HCT116 (cell line): ENCODE results near the gene MYH14. TPM values are rescaled to one million over a fixed set of nuclear protein-coding genes. Genes with fewer than 3 reads are reported as not detected.

Experiments
- ATAC-seq: fragments of 200-7000 bp; cut with Tn5 transposase; 2 replicates; pipeline ENCODE4 v1.9.1; 2020; ENCODE audit warnings: mild to moderate bottlenecking, moderate library complexity
- BruUV-seq: library from RNA; stranded (reverse); fragments of 400-500 nt; replicated peaks from 2 replicates; lab custom pipeline; 2021; lab: Mats Ljungman, UMichigan
- CTCF ChIA-PET: fragments of 300-600 bp; sonication (Branson Sonifier 250); formaldehyde crosslinking; loops from one replicate; lab custom pipeline; 2021; ENCODE audit warnings: antibody characterized with exemption; lab: Charles Lee
- POLR2A ChIA-PET: fragments of 300-600, 350-600 bp; sonication (Branson Sonifier 250); formaldehyde crosslinking; loops from one replicate; lab custom pipeline; 2021; ENCODE audit warnings: antibody characterized with exemption; lab: Charles Lee
- RAD21 ChIA-PET, 2 experiments: fragments of 300-600 bp; sonication (Branson Sonifier 250); formaldehyde crosslinking; loops; one replicate each; lab custom pipeline; 2023; ENCODE audit warnings: low total read pairs in 2 of 2; ENCODE audit not compliant: uncharacterized antibody in 2 of 2, unreplicated experiment in 2 of 2, low non-redundant PET in 1 of 2; lab: Charles Lee
- DNase-seq: peaks from one replicate; pipeline ENCODE4 v3.0.0-alpha.2; 2010; ENCODE audit warnings: low read depth, low spot score
- H2AFZ ChIP-seq: fragments of 200-600 bp; shearing (Covaris generic), sonication (generic); 2 replicates; pipeline ENCODE4 v1.6.1; 2017; ENCODE audit warnings: low read depth, mixed run types, mixed read lengths, antibody characterized with exemption, low read length; ENCODE audit not compliant: poor library complexity, severe bottlenecking
- H3K27ac ChIP-seq: 2 replicates; pipeline ENCODE4 v1.5.1; 2012; ENCODE audit warnings: low read depth, low read length
- H3K27me3 ChIP-seq: fragments of 200-600 bp; sonication (generic); 2 replicates; pipeline ENCODE4 v1.6.1; 2016; ENCODE audit warnings: mixed run types, low read length, mixed read lengths; ENCODE audit not compliant: insufficient read depth
- H3K36me3 ChIP-seq, 2 experiments: fragments of 200-500 bp in 1 of 2; fragments of 200-600 bp in 1 of 2; sonication (Bioruptor generic) in 1 of 2; sonication (generic) in 1 of 2; 2 replicates each; pipeline versions ENCODE4 v1.5.1 to v1.6.1; 2014 to 2016; ENCODE audit warnings: low read length in 2 of 2, inconsistent platforms in 1 of 2, mixed read lengths in 1 of 2, mixed run types in 1 of 2; ENCODE audit not compliant: insufficient read depth in 2 of 2, control insufficient read depth in 1 of 2
- H3K4me1 ChIP-seq, 2 experiments: fragments of 200-600 bp in 1 of 2; sonication (generic) in 1 of 2; 2 replicates each; pipeline versions ENCODE4 v1.5.1 to v1.6.1; 2012 to 2017; ENCODE audit warnings: low read length in 2 of 2, inconsistent platforms in 1 of 2, mild to moderate bottlenecking in 1 of 2, mixed read lengths in 1 of 2, mixed run types in 1 of 2, moderate library complexity in 1 of 2; ENCODE audit not compliant: insufficient read depth in 2 of 2, control insufficient read depth in 1 of 2
- H3K4me2 ChIP-seq: fragments of 200-600 bp; sonication (generic); 2 replicates; pipeline ENCODE4 v1.6.1; 2017; ENCODE audit warnings: mixed run types, low read length, mixed read lengths
- H3K4me3 ChIP-seq, 2 experiments: fragments of 200-600 bp in 1 of 2; sonication (generic) in 1 of 2; replicated peaks in 1 of 2; 2 replicates each; pipeline ENCODE4 v1.5.1; 2011 to 2016; ENCODE audit warnings: low read length in 2 of 2, control low read depth in 1 of 2, low read depth in 1 of 2, mild to moderate bottlenecking in 1 of 2, mixed read lengths in 1 of 2, mixed run types in 1 of 2
- H3K79me2 ChIP-seq: fragments of 200-600 bp; sonication (generic); 2 replicates; pipeline ENCODE4 v1.6.1; 2017; ENCODE audit warnings: mild to moderate bottlenecking, mixed run types, low read length, moderate library complexity, mixed read lengths; ENCODE audit not compliant: insufficient read depth
- H3K9ac ChIP-seq: fragments of 200-600 bp; sonication (generic); 2 replicates; pipeline ENCODE4 v1.6.1; 2016; ENCODE audit warnings: low read length, mixed read lengths
- H3K9me2 ChIP-seq: fragments of 200-600 bp; sonication (generic), shearing (Covaris generic); 2 replicates; pipeline ENCODE4 v1.6.1; 2017; ENCODE audit warnings: mixed run types, mild to moderate bottlenecking, moderate library complexity; ENCODE audit not compliant: insufficient read depth
- H3K9me3 ChIP-seq, 2 experiments: fragments of 200-500 bp in 1 of 2; fragments of 200-600 bp in 1 of 2; sonication (Bioruptor generic) in 1 of 2; sonication (generic) in 1 of 2; 2 replicates each; pipeline ENCODE4 v1.6.1; 2014 to 2017; ENCODE audit warnings: low read length in 2 of 2, mixed read lengths in 2 of 2, inconsistent platforms in 1 of 2, low read depth in 1 of 2, mild to moderate bottlenecking in 1 of 2, mixed run types in 1 of 2, moderate library complexity in 1 of 2; ENCODE audit not compliant: control insufficient read depth in 1 of 2, insufficient read depth in 1 of 2
- H4K20me1 ChIP-seq: fragments of 200-600 bp; sonication (generic), shearing (Covaris generic); 2 replicates; pipeline ENCODE4 v1.6.1; 2017; ENCODE audit warnings: mixed run types, mild to moderate bottlenecking, moderate library complexity; ENCODE audit not compliant: insufficient read depth
- ATF3 ChIP-seq: IDR thresholded peaks from 2 replicates; pipeline ENCODE4 v1.6.1; 2012
- CBX3 ChIP-seq: IDR thresholded peaks from 2 replicates; pipeline ENCODE4 v1.6.1; 2012; ENCODE audit warnings: low read depth
- CEBPB ChIP-seq: IDR thresholded peaks from 2 replicates; pipeline ENCODE4 v1.6.1; 2012; ENCODE audit warnings: low read depth
- EGR1 ChIP-seq: IDR thresholded peaks from 2 replicates; pipeline ENCODE4 v1.6.1; 2012; ENCODE audit warnings: low read depth
- EZH2 ChIP-seq: fragments of 200-600 bp; sonication (generic); IDR thresholded peaks from 2 replicates; pipeline ENCODE4 v1.6.1; 2017; ENCODE audit warnings: antibody characterized with exemption, mixed run types
- FOSL1 ChIP-seq: IDR thresholded peaks from 2 replicates; pipeline ENCODE4 v1.6.1; 2012; ENCODE audit warnings: low read depth
- JUND ChIP-seq: IDR thresholded peaks from 2 replicates; pipeline ENCODE4 v1.6.1; 2012
- MAX ChIP-seq: IDR thresholded peaks from 2 replicates; pipeline ENCODE4 v1.6.1; 2012
- POLR2A ChIP-seq: IDR thresholded peaks from 2 replicates; pipeline ENCODE4 v1.7.0; 2011; ENCODE audit warnings: borderline replicate concordance; ENCODE audit not compliant: insufficient read depth, insufficient read length; ENCODE audit errors: extremely low read depth
- RAD21 ChIP-seq: IDR thresholded peaks from 2 replicates; pipeline ENCODE4 v1.6.1; 2012; ENCODE audit warnings: low read depth, mild to moderate bottlenecking
- SIN3A ChIP-seq: IDR thresholded peaks from 2 replicates; pipeline ENCODE4 v1.6.1; 2012; ENCODE audit warnings: low read depth
- YY1 ChIP-seq: IDR thresholded peaks from 2 replicates; pipeline ENCODE4 v1.6.1; 2011; ENCODE audit warnings: low read length, low read depth, moderate library complexity, mild to moderate bottlenecking; ENCODE audit not compliant: insufficient replicate concordance; ENCODE audit errors: extremely low read depth
- ZBTB33 ChIP-seq: IDR thresholded peaks from 2 replicates; pipeline ENCODE4 v1.6.1; 2011; ENCODE audit warnings: mild to moderate bottlenecking, low read length, moderate library complexity; ENCODE audit not compliant: insufficient replicate concordance; ENCODE audit errors: extremely low read depth
- ZFX ChIP-seq: fragments of 450-650 bp; IDR thresholded peaks from 2 replicates; pipeline ENCODE4 v1.6.1; 2017
- ZNF274 ChIP-seq: fragments of 200-500 bp; sonication (Bioruptor generic); IDR thresholded peaks from 2 replicates; pipeline ENCODE4 v1.6.1; 2014; ENCODE audit warnings: mild to moderate bottlenecking, low read depth, low read length, inconsistent platforms
- intact Hi-C: fragments of 100-400 bp; cut with micrococcal nuclease; formaldehyde crosslinking; loops from 2 replicates; pipeline ENCODE4 v1.10.0; 2022
- total RNA-seq: library from RNA; stranded (reverse); gene quantifications from one replicate; pipeline ENCODE4 v1.2.1, GENCODE V29; 2021; ENCODE audit not compliant: unreplicated experiment

MYH14 gene
- total RNA-seq, 1 experiment from 2014 or later: 60.1 TPM

- Histone ChIP-seq H2AFZ (no peak overlapping the region), H3K9ac (no peak overlapping the region), H3K9me2 (no peaks in the 10 kb centered on the region), H3K36me3 (peaks cover 2 to 21% of the 10 kb centered on the region in 2 experiments; a peak in 1 of 4 replicates), H4K20me1 (no peaks in the 10 kb centered on the region), H3K4me1 (peaks cover 22 to 28% of the 10 kb centered on the region in 2 experiments), H3K27ac (no peak overlapping the region), H3K4me3 (no peak overlapping the region)
- no peak for DNase-seq
- BruUV-seq: no TSS peak
- no peak for ATAC-seq
- intact Hi-C loops: no loop called here
- POLR2A ChIA-PET: no interaction called here
- TF ChIP-seq EGR1 (no peak), SIN3A (no peak), YY1 (no peak), ZNF274 (no peak)
- TF ChIP-seq, all 23 proteins: peak for 0
- CTCF ChIA-PET: interaction anchor here (2.1 kb wide), 1 partner anchor 9 kb away, joined by 7 read pairs; no protein-coding TSS in a partner anchor
- Histone ChIP-seq H3K4me2 (no peak overlapping the region), H3K79me2 (no peaks in the 10 kb centered on the region), H3K27me3 (no peaks in the 10 kb centered on the region), H3K9me3 (no peaks in the 10 kb centered on the region; a peak in 1 of 4 replicates)
- RAD21 ChIA-PET: no interaction called here
Measured at GRCh38 chr19:50213925-50214324, 10.5 kb downstream of the MYH14 start.

GRCh38 chr19:50214699-50215543 is 11.5 kb downstream of the MYH14 start:
- peak; percentile 52 for DNase-seq
- peak overlapping the region; percentile 15 to 50; a peak in 2 of 4 replicates for H3K4me3 ChIP-seq
- POLR2A ChIA-PET: interaction anchor here (1.0 kb wide), 1 partner anchor 10 kb away, joined by 5 read pairs; no protein-coding TSS in a partner anchor
- TF ChIP-seq POLR2A (no peak), EZH2 (no peak), ZFX (no peak), CEBPB (no peak), RAD21 (no peak), EGR1 (peak; percentile 72), YY1 (peak; percentile 36), CBX3 (peak; percentile 66; the same call in 1 of the 2 replicates), ZBTB33 (peak; percentile 57), ATF3 (no peak), MAX (no peak), JUND (no peak), FOSL1 (no peak)

More at GRCh38 chr19:50214699-50215543, 11.5 kb downstream of the MYH14 start:
- H3K27ac ChIP-seq: peak overlapping the region; percentile 54
- no peaks in the 10 kb centered on the region for H3K79me2 ChIP-seq
- no peaks in the 10 kb centered on the region for H3K27me3 ChIP-seq
- peaks cover 22 to 28% of the 10 kb centered on the region in 2 experiments for H3K4me1 ChIP-seq
- peak; percentile 94 for ATAC-seq
- BruUV-seq: no TSS peak
- peaks cover 2 to 21% of the 10 kb centered on the region in 2 experiments; a peak in 1 of 4 replicates for H3K36me3 ChIP-seq
- peak overlapping the region; percentile 85 for H3K4me2 ChIP-seq
- intact Hi-C loops: no loop called here
- H3K9me3 ChIP-seq: no peaks in the 10 kb centered on the region; a peak in 1 of 4 replicates
- ChIA-PET RAD21 (no interaction called here), CTCF (interaction anchor here (0.7 to 2.1 kb wide), 4 partner anchors 10 to 44 kb away, joined by 3 to 7 read pairs (median 4); no protein-coding TSS in a partner anchor)
- no peaks in the 10 kb centered on the region for H4K20me1 ChIP-seq
- H2AFZ ChIP-seq: no peak overlapping the region
- peak overlapping the region; percentile 50 for H3K9ac ChIP-seq
- H3K9me2 ChIP-seq: no peaks in the 10 kb centered on the region
